Muscle of leg (tissue), 16 donors: Measurements from ENCODE around the gene ZSCAN20. TPM values are rescaled to one million over a fixed set of nuclear protein-coding genes. Genes with fewer than 3 reads are reported as not detected.
A peak's percentile ranks its signal among the peaks of the same experiment; 100 is the strongest.

Experiments used
- DNase-seq: peaks from one replicate; pipeline ENCODE4 v3.0.0; 2013
- H3K27ac ChIP-seq: one replicate; pipeline ENCODE4 v1.5.1; 2013; ENCODE audit warnings: mild to moderate bottlenecking, low read length, control low read depth
- H3K27me3 ChIP-seq: one replicate; pipeline ENCODE4 v1.6.1; 2013; ENCODE audit warnings: low read length; ENCODE audit not compliant: control insufficient read depth, insufficient read depth
- H3K36me3 ChIP-seq: one replicate; pipeline ENCODE4 v1.6.1; 2013; ENCODE audit warnings: low read length; ENCODE audit not compliant: control insufficient read depth, insufficient read depth
- H3K4me1 ChIP-seq: one replicate; pipeline ENCODE4 v1.6.1; 2013; ENCODE audit warnings: low read length; ENCODE audit not compliant: control insufficient read depth, insufficient read depth
- H3K4me3 ChIP-seq: one replicate; pipeline ENCODE4 v1.5.1; 2013; ENCODE audit warnings: low read length, control low read depth
- H3K9me3 ChIP-seq: replicated peaks from 2 replicates; pipeline ENCODE4 v1.6.1; 2013; ENCODE audit warnings: low read depth, low read length; ENCODE audit not compliant: control insufficient read depth
- WGBS: methylation state at CpG from one replicate; pipeline ENCODE4 v1.1.5; 2013; ENCODE audit warnings: missing lambda C conversion rate; ENCODE audit not compliant: insufficient coverage; 5-methylcytosine and 5-hydroxymethylcytosine counted together
- long read RNA-seq, 11 donors: transcript quantifications; one replicate each; lab custom pipeline, GENCODE V29; 2026
- polyA plus RNA-seq, 8 donors: library from polyadenylated mRNA; unstranded; fragments of 120-200 nt; gene quantifications; one replicate each; pipeline versions ENCODE4 v1.2.1 to v1.2.3, GENCODE V29; 2013; ENCODE audit warnings: inconsistent platforms in 1 of 8, low replicate concordance in 1 of 8; ENCODE audit not compliant: insufficient read length in 8 of 8, insufficient read depth in 1 of 8
- total RNA-seq: library from RNA; stranded (reverse); fragments of 120-200 nt; gene quantifications from one replicate; pipeline ENCODE4 v1.2.4, GENCODE V29; 2013

ZSCAN20 gene
- total RNA-seq (5.9 TPM), polyA plus RNA-seq (1 to 10 TPM; 1.5 to 3.1 (median 2.7) TPM)
- long read RNA-seq, donor 1, result 0 reads
- long read RNA-seq, donor 2, result 0 reads
- long read RNA-seq, donor 3, result 0 reads
- long read RNA-seq, donor 4, result 0 reads
- long read RNA-seq, donor 5, result 0 reads
- long read RNA-seq, donor 6, result 0 reads
- long read RNA-seq, donor 7, result 0 reads
- long read RNA-seq, donor 8, result 0 reads
- long read RNA-seq, donor 9, result 0 reads
- long read RNA-seq, donor 10, result 0 reads
- long read RNA-seq, donor 11, result 0 reads

GRCh38 chr1:33472269-33472980, at the start of gene ZSCAN20:
TSS of gene ZSCAN20 (plus strand) at chr1:33472645. CDS start at chr1:33479289, 6,644 bp downstream.
- H3K27me3 ChIP-seq, result no peaks in the 10 kb centered on the region
- DNase-seq, result peak; percentile 99
- peak within 1 kb of the TSS; percentile 77 for H3K4me3 ChIP-seq
- H3K9me3 ChIP-seq, result no peaks in the 10 kb centered on the region
- H3K36me3 ChIP-seq, result no peaks in the 10 kb centered on the region
- 0% methylated on average over 38 of the region's 38 CpGs for WGBS
- peaks cover 34% of the 10 kb centered on the region for H3K4me1 ChIP-seq
- H3K27ac ChIP-seq, result peak within 1 kb of the TSS; percentile 85

- Histone ChIP-seq H3K4me3 (no peak overlapping the region), H3K27me3 (no peaks in the 10 kb centered on the region), H3K9me3 (no peaks in the 10 kb centered on the region), H3K27ac (no peak overlapping the region), H3K36me3 (peaks cover 3% of the 10 kb centered on the region), H3K4me1 (peaks cover 2% of the 10 kb centered on the region)
- no CpG with 5 or more reads among the region's 4 CpGs for WGBS
- no peak for DNase-seq
These were observed 48.2 kb upstream of the ZSCAN20 start for GRCh38 chr1:33424205-33424604.

DNA sequence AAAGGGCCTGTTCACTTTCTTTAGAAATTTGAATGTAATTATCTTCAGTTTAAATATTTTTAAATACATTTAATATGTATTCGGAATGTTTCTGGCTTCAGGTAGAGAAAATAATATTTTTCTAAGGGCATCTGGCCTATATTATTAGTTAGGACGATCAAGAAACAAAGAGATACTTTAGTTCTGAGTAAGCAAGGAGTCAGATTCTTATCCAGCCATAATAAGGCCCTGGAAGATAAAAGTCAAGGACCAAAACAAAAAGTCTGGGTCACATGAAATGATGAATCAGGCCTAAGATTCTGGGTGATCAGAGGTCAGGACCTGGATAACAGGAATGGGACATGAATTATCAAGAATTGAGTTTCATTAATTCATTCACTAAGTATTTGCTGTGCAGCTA, 47.8 kb upstream of the ZSCAN20 start:
- peaks cover 2% of the 10 kb centered on the region for H3K4me1 ChIP-seq
- H3K4me3 ChIP-seq, result no peak overlapping the region
- no peaks in the 10 kb centered on the region for H3K27me3 ChIP-seq
- WGBS, result no CpG with 5 or more reads among the region's 2 CpGs
- no peak overlapping the region for H3K27ac ChIP-seq
- no peaks in the 10 kb centered on the region for H3K9me3 ChIP-seq
- H3K36me3 ChIP-seq, result peaks cover 3% of the 10 kb centered on the region
- no peak for DNase-seq

GRCh38 chr1:33425900-33426299, 46.5 kb upstream of the ZSCAN20 start:
- DNase-seq, result no peak
- H3K4me3 ChIP-seq, result no peak overlapping the region
- no peak overlapping the region for H3K27ac ChIP-seq
- H3K36me3 ChIP-seq, result peaks cover 3% of the 10 kb centered on the region
- H3K9me3 ChIP-seq, result no peaks in the 10 kb centered on the region
- H3K4me1 ChIP-seq, result peaks cover 7% of the 10 kb centered on the region
- no peaks in the 10 kb centered on the region for H3K27me3 ChIP-seq
- 83% methylated on average over 2 of the region's 2 CpGs for WGBS

- WGBS, result no CpG with 5 or more reads among the region's 3 CpGs
- H3K9me3 ChIP-seq, result no peaks in the 10 kb centered on the region
- DNase-seq, result no peak
- peaks cover 11% of the 10 kb centered on the region for H3K4me1 ChIP-seq
- no peaks in the 10 kb centered on the region for H3K27me3 ChIP-seq
- no peak overlapping the region for H3K4me3 ChIP-seq
- H3K27ac ChIP-seq, result no peak overlapping the region
- H3K36me3 ChIP-seq, result peaks cover 3% of the 10 kb centered on the region
These were observed 45.5 kb upstream of the ZSCAN20 start for GRCh38 chr1:33426916-33427315.

- H3K4me3 ChIP-seq, result no peak overlapping the region
- no peak overlapping the region for H3K27ac ChIP-seq
- WGBS, result no CpG with 5 or more reads among the region's 2 CpGs
- H3K4me1 ChIP-seq, result peaks cover 14% of the 10 kb centered on the region
- no peaks in the 10 kb centered on the region for H3K27me3 ChIP-seq
- no peak for DNase-seq
- H3K9me3 ChIP-seq, result no peaks in the 10 kb centered on the region
- peaks cover 3% of the 10 kb centered on the region for H3K36me3 ChIP-seq
These were observed 43.8 kb upstream of the ZSCAN20 start for GRCh38 chr1:33428661-33429060.

DNA sequence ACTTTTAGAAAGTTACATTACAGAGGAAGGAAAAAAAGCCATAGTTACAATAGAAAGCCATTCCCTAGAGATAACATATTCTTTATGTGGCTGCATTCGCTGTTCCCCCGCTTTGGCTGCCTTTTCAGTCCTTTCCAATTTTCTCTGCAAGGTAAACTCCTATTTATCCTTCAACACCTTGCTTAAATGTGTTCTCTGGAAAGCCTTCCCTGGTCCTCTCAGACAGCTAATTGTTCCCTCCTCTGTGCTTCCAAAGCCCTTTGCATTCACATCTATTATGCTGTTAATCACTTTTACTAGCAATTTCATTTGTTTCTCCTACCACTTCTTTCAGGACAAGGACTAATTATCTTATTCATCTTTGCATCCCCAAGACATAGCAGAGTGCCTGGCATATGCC, 43.1 kb upstream of the ZSCAN20 start:
- no peak overlapping the region for H3K4me3 ChIP-seq

GRCh38 chr1:33429856-33430691, 42.4 kb upstream of the ZSCAN20 start:
- Histone ChIP-seq H3K9me3 (no peaks in the 10 kb centered on the region), H3K4me1 (peaks cover 19% of the 10 kb centered on the region), H3K27me3 (no peaks in the 10 kb centered on the region), H3K27ac (no peak overlapping the region), H3K36me3 (peaks cover 3% of the 10 kb centered on the region), H3K4me3 (peak overlapping the region; percentile 47)
- under 1% methylated on average over 47 of the region's 54 CpGs for WGBS
- peak; percentile 47 for DNase-seq

More for the DNA sequence above, 43.1 kb upstream of the ZSCAN20 start:
- 88% methylated on average over 2 of the region's 2 CpGs for WGBS
- Histone ChIP-seq H3K27me3 (no peaks in the 10 kb centered on the region), H3K36me3 (peaks cover 3% of the 10 kb centered on the region), H3K27ac (no peak overlapping the region), H3K9me3 (no peaks in the 10 kb centered on the region), H3K4me1 (peaks cover 16% of the 10 kb centered on the region)
- DNase-seq, result no peak

DNA sequence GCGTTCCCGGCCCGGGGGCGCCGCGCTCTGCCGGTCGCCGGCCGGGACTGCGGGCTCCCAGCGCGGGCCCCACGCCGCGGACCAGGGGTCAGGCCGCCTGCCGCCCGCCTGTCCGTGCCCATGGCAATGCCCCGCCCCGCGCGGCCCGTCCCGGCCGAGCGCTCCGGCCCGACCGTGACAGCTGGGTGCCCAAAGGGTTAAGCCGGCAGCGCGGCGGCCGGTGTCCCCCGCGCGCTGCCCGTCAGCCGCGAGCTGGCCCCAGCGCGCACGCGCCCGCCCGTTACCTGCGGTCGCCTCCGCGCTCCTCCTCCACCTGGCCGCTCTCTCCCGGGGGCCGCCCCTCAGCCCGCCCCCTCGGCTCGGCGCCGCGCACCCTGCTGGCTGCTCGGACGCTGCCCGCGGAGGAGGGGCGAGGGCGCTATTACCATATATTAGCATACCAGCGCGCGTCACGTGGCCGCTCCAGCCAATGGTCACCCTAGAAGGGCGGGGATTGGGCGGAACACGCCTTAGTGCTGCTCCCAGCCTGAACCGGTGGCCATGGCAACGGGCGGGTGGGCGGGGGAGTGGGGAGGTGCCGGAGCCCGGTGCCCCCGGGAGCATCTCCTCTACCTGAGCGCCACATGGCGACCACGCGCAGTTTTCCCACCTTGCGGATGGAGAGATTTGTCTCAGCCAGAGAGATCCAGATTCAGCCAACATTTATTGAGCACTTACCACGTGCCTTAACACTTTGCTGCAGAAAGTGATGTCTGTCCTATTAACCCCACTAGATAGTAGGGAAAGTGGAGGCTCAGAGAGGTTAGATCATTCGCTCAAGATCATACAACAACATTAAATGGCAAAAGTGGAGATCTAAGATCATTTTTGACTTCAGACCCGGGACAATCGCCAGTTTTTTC, 41.5 kb upstream of the ZSCAN20 start, which contains the start of gene PHC2:
Gene PHC2, minus strand, starts transcription at position 404 of the 902 bp plus-strand sequence. CDS start 55,556 bp downstream, outside the sequence.
- Histone ChIP-seq H3K4me3 (peak within 1 kb of the TSS; percentile 47), H3K27ac (no peak within 1 kb of the TSS), H3K27me3 (no peaks in the 10 kb centered on the region), H3K4me1 (peaks cover 19% of the 10 kb centered on the region), H3K9me3 (no peaks in the 10 kb centered on the region), H3K36me3 (no peaks in the 10 kb centered on the region)
- DNase-seq, result peak; percentile 98
- under 1% methylated on average over 84 of the region's 91 CpGs for WGBS
